ENCODE data around the gene SHLD1.

The SHLD1 gene

DNA sequence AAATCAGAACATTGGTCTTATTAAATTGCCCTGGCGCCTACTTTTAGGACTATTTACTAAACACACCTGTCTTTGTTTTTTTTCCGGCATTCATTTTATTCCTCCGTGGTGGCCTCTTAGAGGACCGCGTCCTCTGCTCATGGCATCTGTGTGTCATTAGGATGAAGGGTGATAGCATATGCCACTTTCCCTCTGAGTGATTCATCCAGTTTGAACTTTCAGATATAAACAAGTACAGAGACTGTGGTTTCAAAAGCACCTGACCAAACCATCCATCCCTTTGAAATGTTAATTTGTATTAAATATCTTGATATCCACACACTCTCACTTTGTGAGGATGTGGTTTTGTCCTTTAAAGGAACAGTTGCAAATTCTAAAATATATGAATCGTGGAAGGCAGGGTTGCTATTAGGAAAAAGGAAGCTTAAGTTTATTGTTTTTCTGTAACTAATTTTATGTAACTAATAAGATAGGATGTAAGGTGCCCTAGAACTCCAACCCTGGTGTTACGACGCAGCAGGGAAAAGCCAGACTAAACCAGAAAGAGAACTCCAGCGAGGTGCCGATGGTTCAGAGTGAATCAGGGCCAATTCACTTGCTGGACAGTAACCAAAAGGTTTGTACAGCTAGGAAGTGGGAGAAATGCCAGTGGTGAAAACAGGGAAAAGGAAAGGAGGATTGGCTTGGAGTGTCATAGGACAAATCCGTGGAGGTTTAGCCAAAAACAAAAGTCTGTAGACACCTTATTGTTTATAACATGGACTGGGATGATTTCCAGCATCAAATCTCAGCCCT is 98.7 kb downstream of the SHLD1 start:
- no peak for DNase-seq (ENCODE audit: low read depth in 2 of 2)

DNA sequence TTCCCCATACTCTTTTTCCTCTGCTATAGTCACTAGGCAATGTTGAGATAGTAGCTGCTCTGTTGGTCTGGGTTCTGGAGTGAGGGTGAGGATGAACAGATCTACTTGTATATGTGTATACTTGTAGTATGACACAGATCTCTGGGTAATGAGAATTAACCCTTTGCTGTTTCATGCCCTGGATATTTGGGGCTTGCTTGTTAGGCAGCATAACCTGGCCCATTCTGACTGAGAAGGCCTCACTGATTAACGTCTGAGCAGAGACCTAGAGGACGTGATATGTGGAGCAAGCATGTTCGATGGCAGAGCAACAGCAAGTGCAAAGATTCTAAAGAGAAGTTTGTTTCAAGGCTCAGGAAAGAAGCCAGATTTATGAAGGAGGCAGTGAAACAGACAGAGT is 105.7 kb downstream of the SHLD1 start:
- no peak for DNase-seq (ENCODE audit: low read depth in 2 of 2)

DNA sequence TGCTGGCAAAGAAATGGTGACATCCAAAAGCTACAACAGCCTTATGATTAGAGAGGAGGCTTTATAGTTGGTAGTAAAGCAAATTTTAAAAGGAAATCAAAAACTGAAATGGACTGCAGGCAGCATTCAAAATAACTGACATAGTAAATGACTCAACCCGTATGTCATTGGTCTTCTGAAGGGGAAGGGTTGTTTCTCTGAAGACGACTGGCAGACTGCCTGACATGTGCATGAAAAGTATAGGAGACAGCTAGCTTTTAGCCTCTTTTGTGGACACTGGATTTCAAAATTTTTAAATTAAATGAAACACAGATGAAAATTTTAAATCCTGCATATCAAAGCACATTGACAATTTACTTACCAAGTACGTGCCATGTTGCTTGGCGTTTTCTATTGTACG is 109.4 kb downstream of the SHLD1 start:
- DNase-seq (ENCODE audit: low read depth in 2 of 2): no peak

DNA sequence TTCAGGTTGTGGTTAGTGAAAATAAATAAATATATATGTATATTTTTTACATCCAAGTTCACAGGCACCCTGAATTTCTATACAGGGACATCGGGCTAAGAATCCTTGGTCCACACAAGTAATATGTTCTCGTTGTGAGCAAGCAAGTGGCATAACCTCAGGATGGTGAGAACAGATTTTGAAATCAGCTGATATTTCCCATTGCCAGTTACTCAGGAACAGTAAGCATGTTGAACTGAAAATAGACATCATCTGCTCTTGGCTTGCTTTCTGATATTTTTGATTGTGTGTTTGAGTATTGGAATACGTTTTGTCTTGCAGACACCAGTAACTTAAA is 112.5 kb downstream of the SHLD1 start:
- DNase-seq (ENCODE audit: low read depth in 2 of 2): no peak

DNA sequence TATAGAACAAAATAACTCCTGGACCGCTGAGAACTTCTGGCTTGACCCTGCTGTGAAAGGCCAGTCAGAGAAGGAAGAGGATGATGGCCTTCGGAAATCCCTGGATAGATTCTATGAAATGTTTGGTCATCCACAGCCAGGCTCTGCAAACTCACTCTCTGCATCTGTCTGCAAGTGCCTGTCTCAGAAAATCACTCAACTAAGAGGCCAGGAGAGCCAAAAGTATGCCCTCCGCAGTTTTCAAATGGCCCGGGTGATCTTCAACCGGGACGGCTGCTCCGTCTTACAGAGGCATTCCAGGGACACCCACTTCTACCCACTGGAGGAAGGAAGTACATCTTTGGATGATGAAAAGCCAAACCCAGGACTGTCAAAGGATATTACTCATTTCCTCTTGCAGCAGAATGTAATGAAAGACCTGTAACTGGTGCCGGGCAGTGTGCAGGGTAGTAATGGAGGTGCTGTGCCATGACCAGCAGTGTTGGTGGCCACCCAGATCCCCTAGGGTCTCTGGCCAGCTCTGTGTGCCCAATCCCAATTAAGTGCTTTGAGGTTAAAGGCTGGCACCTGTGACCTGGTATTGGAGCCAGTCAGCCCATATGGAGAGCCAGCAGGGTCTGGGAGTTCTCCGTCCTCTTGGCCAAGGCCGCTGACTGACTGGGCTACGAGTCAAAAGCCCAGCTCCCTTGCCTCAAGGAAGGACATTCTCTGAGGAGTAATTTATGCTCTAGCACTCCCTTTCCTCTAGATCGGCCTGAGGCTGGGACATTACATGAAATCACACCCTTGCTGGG is 113.0 kb downstream of the SHLD1 start:
- no peak for DNase-seq (ENCODE audit: low read depth in 2 of 2)

DNA sequence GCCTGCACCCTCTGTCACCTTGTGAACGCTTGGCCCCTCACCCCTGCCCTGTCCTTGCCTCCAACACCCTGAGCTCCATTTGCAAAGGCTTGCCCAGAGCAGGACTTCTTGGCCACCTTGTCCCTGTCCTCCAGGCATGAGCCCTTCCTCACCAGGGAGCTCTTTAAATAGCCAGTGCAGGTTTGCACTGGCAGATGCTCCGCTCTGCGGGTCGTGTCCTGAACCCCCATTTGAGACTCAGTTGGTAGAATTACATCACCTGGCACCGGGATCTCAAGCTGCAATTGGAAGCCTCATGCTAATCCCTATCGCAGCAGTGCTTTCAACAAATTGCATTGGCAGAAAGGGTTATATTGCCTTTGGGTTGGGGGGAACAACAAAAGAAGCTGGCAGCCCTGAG is 114.2 kb downstream of the SHLD1 start:
- no peak for DNase-seq (ENCODE audit: low read depth in 2 of 2)

DNA sequence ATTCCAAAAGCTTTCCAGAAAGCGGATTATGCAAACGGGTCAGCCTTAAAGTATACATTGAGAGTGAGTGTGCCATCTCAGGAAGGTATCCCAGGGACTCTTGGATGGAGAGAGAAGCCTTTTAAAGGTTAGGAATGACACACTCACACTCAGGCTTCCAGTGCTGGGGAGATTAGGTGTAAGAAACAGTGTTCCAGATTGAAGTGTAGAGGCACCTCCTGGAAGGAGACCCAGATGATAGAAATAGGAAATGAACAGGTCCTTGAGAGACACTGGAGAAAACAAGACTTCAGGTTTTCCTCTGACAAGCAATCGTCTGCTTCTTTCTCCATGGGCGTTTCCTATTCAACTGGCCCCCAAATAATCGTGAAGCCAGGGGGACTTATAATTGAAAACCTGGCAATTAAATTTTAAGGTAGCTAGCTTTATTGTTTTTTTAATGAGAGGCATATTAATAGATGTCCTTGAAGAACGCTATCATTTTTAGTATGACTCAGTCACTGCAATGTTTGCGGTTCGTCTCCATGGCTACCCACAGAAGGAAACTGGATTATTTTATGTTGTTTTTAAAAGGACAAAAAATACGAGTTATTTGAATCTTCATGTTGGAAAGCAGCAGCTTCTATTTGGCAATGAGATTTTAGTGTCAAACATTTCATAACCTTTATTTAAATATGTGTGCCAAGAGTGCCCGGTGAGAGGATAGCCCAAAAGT is 114.8 kb downstream of the SHLD1 start:
- DNase-seq (ENCODE audit: low read depth in 2 of 2): no peak

DNA sequence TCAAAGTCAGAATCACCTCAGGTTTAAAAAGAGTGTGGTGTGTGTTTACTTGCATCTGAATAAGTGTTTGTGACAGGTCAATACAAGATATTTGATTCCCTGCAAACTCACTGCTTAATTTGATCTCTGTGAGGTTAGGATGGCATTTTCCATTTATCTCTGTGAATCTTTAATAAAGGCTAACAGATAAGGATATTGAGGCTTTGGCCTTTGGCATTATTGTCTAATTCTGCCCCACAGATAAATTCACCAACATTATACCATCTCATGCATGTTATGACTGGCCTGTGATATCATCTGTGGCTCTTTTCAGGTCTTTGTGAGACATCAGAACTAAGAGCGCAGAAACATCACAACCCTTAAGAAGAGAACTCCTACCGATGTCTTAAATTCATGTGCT is 115.4 kb downstream of the SHLD1 start:
- DNase-seq (ENCODE audit: low read depth in 2 of 2): no peak

DNA sequence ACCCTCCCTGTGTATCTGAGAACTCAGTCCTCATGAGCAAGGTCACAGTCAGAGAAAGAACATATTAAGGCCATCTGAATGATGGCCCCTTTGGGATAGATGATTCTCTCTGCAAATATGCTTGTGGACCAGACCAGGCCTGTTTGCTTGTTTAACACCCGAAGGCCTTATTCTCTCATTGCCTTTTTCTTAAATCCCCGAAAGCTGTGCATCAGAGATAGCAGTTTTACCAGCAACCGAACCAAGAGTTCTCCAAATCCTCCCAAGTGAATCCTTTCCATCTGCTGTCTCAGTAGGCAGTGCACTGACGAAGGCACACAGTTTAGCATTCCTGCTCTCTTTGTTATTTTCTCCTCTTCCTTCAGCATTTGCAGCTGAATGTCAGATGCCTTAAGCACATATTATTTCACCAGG is 120.4 kb downstream of the SHLD1 start:
- no peak for DNase-seq (ENCODE audit: low read depth in 2 of 2)

DNA sequence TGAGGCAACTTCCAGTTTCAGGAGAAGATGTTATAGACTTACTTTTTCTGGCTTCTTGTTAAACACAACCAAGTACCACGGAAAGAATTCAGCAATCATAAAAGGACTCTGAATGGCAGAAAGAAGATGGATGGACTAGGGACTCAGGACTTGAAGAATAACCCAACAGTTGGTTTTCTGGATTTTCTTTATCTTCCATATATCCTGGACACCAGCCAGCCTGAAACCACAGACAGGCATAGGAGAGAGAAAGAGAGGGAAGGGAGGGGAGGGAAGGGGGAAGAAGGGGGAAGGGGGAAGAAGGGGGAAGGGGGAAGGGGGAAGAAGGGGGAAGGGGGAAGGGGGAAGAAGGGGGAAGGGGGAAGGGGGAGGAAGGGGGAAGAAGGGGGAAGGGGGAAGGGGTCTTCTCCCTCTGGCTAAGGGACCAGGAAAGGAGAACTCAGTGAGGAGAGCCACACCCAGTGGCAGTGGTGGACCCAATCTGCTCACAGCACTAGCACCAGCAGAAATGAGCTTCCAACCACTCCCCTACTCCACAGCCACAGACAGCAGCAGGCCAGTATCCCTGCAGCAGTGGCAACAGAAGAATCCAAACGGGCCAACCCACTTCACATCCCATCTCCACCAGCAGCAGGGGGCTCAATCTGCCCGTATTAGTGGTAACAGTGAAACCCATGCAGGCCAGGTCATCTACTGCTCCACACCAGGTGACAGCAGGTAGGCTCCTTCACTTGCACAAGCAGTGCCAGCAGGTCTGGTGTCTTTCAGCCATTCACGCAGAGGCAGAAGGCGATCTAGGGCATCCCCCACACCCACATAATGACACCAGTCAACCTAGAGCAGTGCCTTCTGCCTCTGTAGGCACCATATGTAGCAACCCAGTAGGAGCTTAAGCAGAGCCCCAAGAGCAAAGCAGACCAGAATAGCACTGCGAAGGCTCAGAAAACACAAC is 121.5 kb downstream of the SHLD1 start:
- no peak for DNase-seq (ENCODE audit: low read depth in 2 of 2)

DNA sequence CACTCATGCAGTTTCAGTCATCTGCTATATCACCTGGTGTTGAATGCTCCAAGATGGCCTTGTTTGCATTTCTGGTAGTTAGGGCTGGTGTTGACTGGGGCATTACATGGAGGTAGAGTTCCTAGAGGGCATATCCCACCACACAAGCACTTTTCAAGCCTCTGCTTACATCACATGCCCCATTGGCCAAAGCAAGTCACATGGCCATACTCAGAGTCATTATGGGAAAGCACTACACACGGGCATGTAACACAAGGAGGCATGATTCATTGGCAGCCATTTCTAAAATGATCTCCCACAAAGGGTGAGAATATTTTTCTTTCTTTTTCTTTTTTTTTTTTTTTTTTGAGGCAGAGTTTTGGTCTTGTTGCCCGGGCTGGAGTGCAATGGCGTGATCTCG is 126.9 kb downstream of the SHLD1 start:
- no peak for DNase-seq (ENCODE audit: low read depth in 2 of 2)

DNA sequence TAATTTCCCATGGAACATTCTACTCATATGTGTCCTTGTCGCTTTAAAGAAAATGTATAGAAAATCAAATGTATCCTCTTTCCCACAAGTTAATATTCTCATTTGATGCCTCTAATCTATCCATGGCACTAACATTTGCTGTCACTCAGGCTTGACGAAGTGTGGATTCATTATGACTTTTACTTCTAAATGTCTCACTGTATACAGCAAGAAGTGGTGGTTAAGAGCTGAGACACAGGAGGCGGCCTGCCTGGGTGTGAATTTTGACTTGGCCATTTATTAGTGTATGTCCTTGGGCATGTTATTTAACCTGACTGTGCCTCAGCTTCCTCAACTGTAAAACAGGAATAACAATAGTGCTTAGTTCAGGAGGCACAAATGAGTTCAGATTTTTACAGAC is 130.1 kb downstream of the SHLD1 start:
- no peak for DNase-seq (ENCODE audit: low read depth in 2 of 2)

DNA sequence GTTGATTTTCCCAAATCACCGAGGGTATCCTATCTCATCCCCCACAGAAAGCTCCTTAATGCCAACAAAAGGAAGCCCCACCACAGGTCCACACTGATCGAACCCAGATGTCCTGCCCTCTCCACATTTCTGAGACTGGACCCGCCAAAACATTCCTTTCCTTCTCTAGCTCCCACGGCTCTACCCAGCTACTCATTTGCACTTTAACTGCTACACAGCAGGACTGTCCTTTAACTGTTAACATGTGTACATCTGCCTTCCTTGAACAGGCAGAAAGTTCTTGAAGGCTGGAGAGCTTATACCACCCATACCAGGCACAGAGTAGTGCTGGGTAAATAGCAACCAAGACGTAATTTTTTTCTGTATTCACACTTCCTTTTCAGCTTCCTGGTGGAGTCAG is 131.5 kb downstream of the SHLD1 start:
- DNase-seq (ENCODE audit: low read depth in 2 of 2): no peak

DNA sequence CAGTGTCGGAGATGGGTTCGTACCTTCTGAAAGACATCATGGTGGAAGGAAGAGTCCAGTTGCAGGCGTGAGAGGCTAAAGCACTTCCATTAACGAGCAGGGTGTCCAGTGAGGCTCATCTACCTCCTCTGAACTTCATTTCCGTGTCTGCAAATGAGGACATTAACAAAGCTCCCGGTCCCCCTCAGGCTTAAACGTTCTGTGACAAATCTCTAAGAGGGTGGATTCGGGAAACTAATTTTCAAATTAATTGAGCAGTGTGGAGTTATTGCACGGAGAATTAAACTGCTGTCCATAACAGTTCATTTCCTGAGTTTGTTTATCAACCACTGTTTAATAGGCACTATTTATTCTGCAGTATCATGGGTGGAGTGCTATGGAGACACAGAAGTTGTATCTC is 132.0 kb downstream of the SHLD1 start:
- no peak for DNase-seq (ENCODE audit: low read depth in 2 of 2)

DNA sequence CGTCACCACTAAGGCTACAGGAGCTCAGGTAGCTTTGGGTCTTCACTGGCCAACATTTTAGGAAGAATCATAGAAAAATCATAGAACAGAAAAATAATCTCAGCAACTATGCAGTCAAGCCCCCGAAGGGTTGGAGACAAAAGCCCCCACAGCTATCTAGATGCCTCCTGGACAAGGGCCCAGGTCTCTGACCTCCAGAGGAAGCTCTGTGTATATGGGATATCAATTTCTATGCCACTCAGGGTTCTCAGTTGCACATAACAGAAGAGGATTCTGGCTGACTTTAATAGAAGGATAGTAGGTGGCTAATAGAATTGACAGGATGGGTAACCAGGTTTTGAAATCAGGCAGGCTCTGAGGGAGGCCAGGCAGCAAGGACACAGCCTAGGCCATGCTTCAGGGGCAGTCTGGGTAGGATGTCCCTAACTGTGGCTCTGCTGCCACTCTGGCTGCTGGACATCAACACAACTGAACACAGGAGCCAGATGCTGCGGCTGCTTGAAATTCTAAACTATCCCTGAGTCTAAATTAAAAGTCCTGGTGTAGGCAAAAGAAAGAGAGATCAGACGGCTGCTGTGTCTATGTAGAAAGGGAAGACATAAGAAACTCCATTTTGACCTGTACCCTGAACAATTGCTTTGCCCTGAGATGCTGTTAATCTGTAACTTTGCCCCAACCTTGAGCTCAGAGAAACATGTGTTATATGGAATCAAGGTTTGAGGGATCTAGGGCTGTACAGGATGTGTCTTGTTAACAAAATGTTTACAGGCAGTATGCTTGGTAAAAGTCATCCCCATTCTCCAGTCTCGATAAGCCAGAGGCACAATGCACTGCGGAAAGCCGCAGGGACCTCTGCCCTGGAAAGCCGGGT is 134.5 kb downstream of the SHLD1 start:
- DNase-seq (ENCODE audit: low read depth in 2 of 2): no peak

DNA sequence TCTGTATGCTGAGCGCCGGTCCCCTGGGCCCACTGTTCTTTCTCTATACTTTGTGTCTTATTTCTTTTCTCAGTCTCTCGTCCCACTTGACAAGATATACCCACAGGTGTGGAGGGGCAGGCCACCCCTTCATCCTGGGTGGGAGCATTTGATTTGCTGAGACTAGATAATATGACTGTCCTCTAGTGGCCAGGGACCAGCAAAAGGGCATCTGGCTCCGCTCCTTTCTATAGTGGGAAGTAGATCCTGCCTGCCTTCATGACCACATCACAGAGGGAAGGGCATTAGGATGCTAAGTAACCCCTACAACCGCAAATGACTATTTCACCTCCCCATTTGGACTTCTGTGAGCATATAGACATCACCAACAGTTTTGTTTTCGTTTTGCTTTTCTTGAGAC is 135.7 kb downstream of the SHLD1 start:
- DNase-seq (ENCODE audit: low read depth in 2 of 2): no peak

DNA sequence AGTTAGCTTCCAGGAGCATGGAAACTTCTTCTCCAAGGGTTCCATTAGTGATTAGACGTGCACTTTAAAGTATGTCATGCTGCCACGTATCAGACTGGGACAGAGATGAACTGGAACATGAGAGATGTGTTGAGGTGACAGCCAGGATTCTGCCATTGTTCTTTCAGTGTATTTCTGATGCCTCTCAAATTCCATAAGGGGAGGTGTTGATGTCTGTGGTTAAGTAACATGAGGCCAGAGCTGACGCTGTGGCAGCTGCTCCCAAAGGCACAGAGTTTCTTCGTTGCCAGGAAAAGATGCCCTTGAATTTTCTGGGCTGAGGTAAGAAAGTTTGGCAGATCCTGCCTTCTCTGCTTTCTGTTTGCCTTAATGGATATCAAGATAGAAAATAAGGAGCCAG is 136.6 kb downstream of the SHLD1 start:
- no peak for DNase-seq (ENCODE audit: low read depth in 2 of 2)

DNA sequence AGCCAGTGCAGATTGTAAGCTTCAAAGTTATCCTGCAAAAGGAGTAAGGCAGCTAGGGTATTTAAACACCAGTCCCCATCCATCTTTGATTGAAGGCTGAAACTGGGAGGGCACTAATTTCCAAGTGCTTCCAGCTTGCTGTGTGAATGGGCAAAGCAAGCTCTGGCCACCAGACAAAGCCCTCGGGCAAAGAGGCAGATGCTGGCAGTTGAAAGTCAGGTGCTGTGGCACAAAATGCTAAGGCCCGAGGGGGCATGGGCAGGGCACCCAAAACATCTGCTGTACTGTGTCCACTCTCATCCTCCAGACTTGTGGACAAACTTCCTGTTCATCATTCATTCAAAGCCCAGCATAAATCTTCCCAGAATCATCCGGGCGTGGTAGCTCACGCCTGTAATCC is 137.2 kb downstream of the SHLD1 start:
- DNase-seq (ENCODE audit: low read depth in 2 of 2): no peak

DNA sequence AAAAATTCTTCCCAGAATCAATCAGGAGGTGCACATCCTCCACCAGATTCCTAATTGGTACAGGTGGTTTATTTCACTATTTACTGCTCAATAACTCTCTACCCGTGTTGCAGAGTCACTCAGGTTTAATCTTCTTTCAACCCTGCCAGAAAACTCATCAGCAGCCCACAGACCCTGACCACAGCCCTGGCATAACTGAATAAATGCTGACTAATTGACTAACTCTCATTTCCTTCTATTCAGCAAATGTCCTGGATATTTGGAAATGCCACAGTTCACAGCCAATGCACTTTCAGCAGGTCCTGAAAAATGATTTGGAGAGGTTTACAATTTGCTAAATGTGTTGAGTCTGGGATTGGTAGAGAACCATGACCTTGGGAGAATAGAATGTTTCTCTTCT is 137.8 kb downstream of the SHLD1 start:
- no peak for DNase-seq (ENCODE audit: low read depth in 2 of 2)

DNA sequence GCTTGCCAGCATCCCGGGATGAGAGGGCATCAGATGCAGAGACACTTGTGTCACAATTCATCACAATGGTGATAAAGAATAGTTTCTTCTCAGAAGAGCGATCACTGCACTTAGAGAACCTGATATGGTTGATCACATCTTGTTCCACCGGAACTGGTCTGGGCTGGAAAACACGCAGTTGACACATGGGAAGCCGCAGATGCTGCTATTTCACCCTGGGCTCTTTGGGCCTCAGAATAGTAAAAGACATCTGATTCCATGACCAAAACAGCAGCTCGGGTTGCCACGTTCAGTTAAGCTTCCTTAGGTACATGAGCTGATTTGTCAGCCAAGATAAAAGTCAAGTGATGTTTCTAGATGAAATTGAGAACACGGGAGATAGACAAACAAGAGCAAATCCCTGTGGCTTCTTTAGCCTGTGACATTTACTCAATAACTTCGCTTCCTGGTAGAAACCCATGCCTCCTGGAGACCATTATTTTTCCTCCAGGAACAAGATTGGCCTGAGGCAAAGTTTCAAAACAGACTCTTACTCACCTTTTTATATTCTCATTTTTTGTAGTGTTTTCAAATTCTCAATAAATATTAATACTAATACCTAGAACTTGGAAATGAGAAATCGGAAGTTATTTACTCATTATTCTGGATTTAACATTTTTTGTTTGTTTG is 140.7 kb downstream of the SHLD1 start:
- no peak for DNase-seq (ENCODE audit: low read depth in 2 of 2)
